ENCODE measurements around the gene ZNF225. TPM values are rescaled to one million over a fixed set of nuclear protein-coding genes. Genes with fewer than 3 reads are reported as not detected.

The ZNF225 gene
- total and polyA plus RNA-seq, 9 of the 15 experiments (the other 6 are each of a cell fraction or from before 2014, with no cell fraction given) = 1.4 to 4.2 (median 2.2) TPM

- TF ChIP-seq HES1 (IDR thresholded peaks at IDR 0.05; ENCODE audit: low read depth) (no peak), NELFE (IDR thresholded peaks at IDR 0.05; ENCODE audit: insufficient read depth, insufficient read length) (no peak)
These were observed 50.6 kb downstream of the ZNF225 start (continued) for GRCh38 chr19:44163789-44164188.

GRCh38 chr19:44164327-44164672, 51.1 kb downstream of the ZNF225 start:
- Histone ChIP-seq H3K4me3 (peak overlapping the region; percentile 64), H4K20me1 (replicated peaks; ENCODE audit: control insufficient read depth, insufficient read depth, low read length) (no peaks in the 10 kb centered on the region), H3K4me1 (replicated peaks in 1 of 2; ENCODE audit: control insufficient read depth in 2 of 2, insufficient read depth in 2 of 2, low read length in 2 of 2) (no peaks in the 10 kb centered on the region; a peak in 1 of 5 replicates), H3K9me1 (ENCODE audit: control insufficient read depth, insufficient read depth, low read length) (no peaks in the 10 kb centered on the region), H3K79me2 (ENCODE audit: control insufficient read depth, insufficient read depth, low read length) (peaks cover 3% of the 10 kb centered on the region; the same call in 2 of the 3 replicates), H2AFZ (ENCODE audit: low read depth, low read length) (peak overlapping the region; percentile 98), H3K9me3 (replicated peaks; ENCODE audit: control insufficient read depth, insufficient read depth, low read depth, low read length) (peaks cover 3% of the 10 kb centered on the region; the same call in 1 of the 2 replicates), H3K9ac (ENCODE audit: insufficient read depth in 1 of 2, low read depth in 2 of 2, low read length in 2 of 2) (peak overlapping the region in 1 of 2 experiments; percentile 75; a peak in 1 of 4 replicates), H3K27ac (ENCODE audit: extremely low read depth, low read depth, low read length) (peak overlapping the region; percentile 80), H3K27me3 (ENCODE audit: control insufficient read depth in 2 of 2, insufficient read depth in 2 of 2, low read length in 2 of 2) (no peaks in the 10 kb centered on the region), H3K36me3 (ENCODE audit: control insufficient read depth, insufficient read depth, low read length) (peaks cover 9% of the 10 kb centered on the region; the same call in 1 of the 3 replicates), H3K4me2 (ENCODE audit: insufficient read depth, low read length) (peak overlapping the region; percentile 93)
- FAIRE-seq (no peak), ATAC-seq (no peak; the same call in 2 of the 3 replicates), DNase-seq (ENCODE audit: extremely low read depth in 1 of 4, low spot score in 3 of 4) (peak in 1 of 4 experiments; percentile 6)
- BruUV-seq (replicated peaks) = no TSS peak
- 36% methylated on average over 3 of the region's 3 CpGs for WGBS (ENCODE audit: insufficient coverage, low coverage, missing lambda C conversion rate)
- intact Hi-C loops (cut with micrococcal nuclease) = no loop called here
- CTCF ChIA-PET (ENCODE audit: low intra/inter-chr PET ratio) = no interaction called here
- in situ Hi-C loops (cut with MboI) = no loop called here
- POLR2A ChIA-PET = interaction anchor here (0.9 to 2.1 kb wide), 9 partner anchors 10 to 141 kb away, joined by 3 to 11 read pairs (median 3); partner anchors contain the start of gene ZNF235
- TF ChIP-seq ZFP30 (CRISPR knock-in tag; IDR thresholded peaks at IDR 0.05; ENCODE audit: borderline replicate concordance) (no peak), ARNT (IDR thresholded peaks at IDR 0.05) (no peak), CBX1 (IDR thresholded peaks at IDR 0.05; ENCODE audit: low read depth) (peak; percentile 1), SMAD2 (IDR thresholded peaks at IDR 0.05; ENCODE audit: low read depth, low read length) (no peak), ZNF695 (CRISPR knock-in tag; IDR thresholded peaks at IDR 0.05) (no peak), CBFA2T3 (IDR thresholded peaks at IDR 0.05) (no peak)

Data from K562 (cell line).